Small intestine (tissue), 7 donors: Measurements from ENCODE around the gene EGFR. TPM values are rescaled to one million over a fixed set of nuclear protein-coding genes. Genes with fewer than 3 reads are reported as not detected.

ENCODE experiments used
- DNase-seq, 2 donors: peaks; one replicate each; pipeline versions ENCODE4 v3.0.0 to v3.0.0-alpha.2; 2013
- FAIRE-seq: peaks from 2 replicates; lab custom pipeline; 2012; peaks lifted over from hg19 to GRCh38; lab: Jason Lieb, UNC
- H3K27ac ChIP-seq, 3 donors: one replicate each; pipeline ENCODE4 v1.5.1; 2013; ENCODE audit warnings: low read length in 2 of 3, mild to moderate bottlenecking in 2 of 3, control low read depth in 1 of 3, inconsistent platforms in 1 of 3, low read depth in 1 of 3, moderate library complexity in 1 of 3
- H3K27me3 ChIP-seq, 3 donors: one replicate each; pipeline ENCODE4 v1.6.1; 2013; ENCODE audit warnings: low read length in 3 of 3, inconsistent platforms in 1 of 3; ENCODE audit not compliant: control insufficient read depth in 3 of 3, insufficient read depth in 3 of 3
- H3K36me3 ChIP-seq, 3 donors: one replicate each; pipeline ENCODE4 v1.6.1; 2013; ENCODE audit warnings: low read length in 3 of 3, inconsistent platforms in 1 of 3, low read depth in 1 of 3, mild to moderate bottlenecking in 1 of 3, moderate library complexity in 1 of 3; ENCODE audit not compliant: control insufficient read depth in 3 of 3, insufficient read depth in 2 of 3
- H3K4me1 ChIP-seq, 3 donors: one replicate each; pipeline ENCODE4 v1.6.1; 2013; ENCODE audit warnings: low read length in 2 of 3, inconsistent platforms in 1 of 3, low read depth in 1 of 3, mild to moderate bottlenecking in 1 of 3, moderate library complexity in 1 of 3; ENCODE audit not compliant: control insufficient read depth in 3 of 3, insufficient read depth in 2 of 3
- H3K4me3 ChIP-seq, 3 donors: one replicate each; pipeline ENCODE4 v1.5.1; 2013; ENCODE audit warnings: low read length in 3 of 3, control low read depth in 1 of 3, inconsistent platforms in 1 of 3, low read depth in 1 of 3, mild to moderate bottlenecking in 1 of 3, moderate library complexity in 1 of 3
- H3K9me3 ChIP-seq, 2 donors: one replicate each; pipeline ENCODE4 v1.6.1; 2013; ENCODE audit warnings: low read depth in 1 of 2, low read length in 1 of 2; ENCODE audit not compliant: control insufficient read depth in 2 of 2, insufficient read depth in 1 of 2
- WGBS, 3 donors: extraction: QIAGEN DNeasy Blood & Tissue Kit; methylation state at CpG; one replicate each; pipeline ENCODE4 v1.1.7; 2013; 5-methylcytosine and 5-hydroxymethylcytosine counted together
- polyA plus RNA-seq, 4 donors: library from polyadenylated mRNA; stranded (reverse) in 3 of 4; unstranded in 1 of 4; fragments of 200-250 nt in 3 of 4; fragments of 120-200 nt in 1 of 4; gene quantifications; one replicate each; pipeline versions ENCODE4 v1.2.1 to v1.2.3, GENCODE V29; 2013
- donor health status: healthy with polysubstance abuse.
- donor health status: control.
- donor health status: control.
- donor health status: Bipolar disorder and iron deficiency.
- donor health status: healthy.

The EGFR gene
- polyA plus RNA-seq, 4 donors = 2.2 to 30.5 (median 6.0) TPM

GRCh38 chr7:55177589-55178261 lies 158.9 kb downstream of the EGFR start:
- WGBS, 3 donors = 29 to 56% (median 36%) methylated on average over 18 of the region's 18 CpGs
- Histone ChIP-seq H3K36me3 (peaks cover 0 to 61% (median 2%) of the 10 kb centered on the region in 3 donors), H3K4me3 (no peak overlapping the region), H3K27me3 (no peaks in the 10 kb centered on the region), H3K27ac (peak overlapping the region; percentile 17 to 88 (median 79)), H3K4me1 (peaks cover 0 to 57% (median 11%) of the 10 kb centered on the region in 3 donors), H3K9me3 (no peaks in the 10 kb centered on the region)
- DNase-seq = peak; percentile 57 to 71
- FAIRE-seq = no peak

GRCh38 chr7:55178292-55178862 lies 159.6 kb downstream of the EGFR start:
- peak overlapping the region; percentile 37 to 88 (median 79) for H3K27ac ChIP-seq
- no peak for FAIRE-seq
- H3K4me3 ChIP-seq = no peak overlapping the region
- peaks cover 0 to 63% (median 11%) of the 10 kb centered on the region in 3 donors for H3K4me1 ChIP-seq
- no peak for DNase-seq
- H3K36me3 ChIP-seq = peaks cover 0 to 59% (median 2%) of the 10 kb centered on the region in 3 donors
- H3K9me3 ChIP-seq = no peaks in the 10 kb centered on the region
- H3K27me3 ChIP-seq = no peaks in the 10 kb centered on the region
- WGBS, 3 donors = 73 to 80% (median 77%) methylated on average over 8 of the region's 8 CpGs

- Histone ChIP-seq H3K27me3 (no peaks in the 10 kb centered on the region), H3K36me3 (peaks cover 0 to 59% (median 2%) of the 10 kb centered on the region in 3 donors), H3K27ac (peak overlapping the region; percentile 37 to 90 (median 88)), H3K9me3 (no peaks in the 10 kb centered on the region), H3K4me1 (peaks cover 0 to 68% (median 11%) of the 10 kb centered on the region in 3 donors), H3K4me3 (no peak overlapping the region)
- FAIRE-seq (no peak), DNase-seq (peak; percentile 81 to 95)
- WGBS, 3 donors = 35 to 57% (median 52%) methylated on average over 18 of the region's 18 CpGs
Measured at GRCh38 chr7:55178863-55179773, 160.3 kb downstream of the EGFR start.

- peaks cover 0 to 53% (median 0%) of the 10 kb centered on the region in 3 donors for H3K36me3 ChIP-seq
- FAIRE-seq = no peak
- no peaks in the 10 kb centered on the region for H3K9me3 ChIP-seq
- no peaks in the 10 kb centered on the region for H3K27me3 ChIP-seq
- WGBS, 3 donors = 38 to 65% (median 51%) methylated on average over 5 of the region's 5 CpGs
- no peak overlapping the region for H3K4me3 ChIP-seq
- H3K4me1 ChIP-seq = peaks cover 0 to 68% (median 11%) of the 10 kb centered on the region in 3 donors
- H3K27ac ChIP-seq = peak overlapping the region in 2 of 3 donors; percentile 88 to 90
- peak in 1 of 2 donors; percentile 24 for DNase-seq
Measured at GRCh38 chr7:55179931-55180682, 161.3 kb downstream of the EGFR start.

GRCh38 chr7:55180963-55181542 lies 162.2 kb downstream of the EGFR start:
- H3K27me3 ChIP-seq = no peaks in the 10 kb centered on the region
- 18 to 73% (median 47%) methylated on average over 19 of the region's 19 CpGs for WGBS, 3 donors
- peak overlapping the region; percentile 27 to 88 (median 60) for H3K27ac ChIP-seq
- no peaks in the 10 kb centered on the region for H3K9me3 ChIP-seq
- FAIRE-seq = no peak
- H3K4me1 ChIP-seq = peaks cover 0 to 74% (median 11%) of the 10 kb centered on the region in 3 donors
- peak; percentile 94 to 97 for DNase-seq
- H3K36me3 ChIP-seq = peaks cover 0 to 59% (median 0%) of the 10 kb centered on the region in 3 donors
- no peak overlapping the region for H3K4me3 ChIP-seq

GRCh38 chr7:55181762-55182161 lies 162.9 kb downstream of the EGFR start:
- Histone ChIP-seq H3K36me3 (peaks cover 0 to 64% (median 0%) of the 10 kb centered on the region in 3 donors), H3K4me3 (no peak overlapping the region), H3K27ac (peak overlapping the region in 2 of 3 donors; percentile 43 to 88), H3K27me3 (no peaks in the 10 kb centered on the region), H3K4me1 (peaks cover 0 to 82% (median 12%) of the 10 kb centered on the region in 3 donors), H3K9me3 (no peaks in the 10 kb centered on the region)
- no peak for FAIRE-seq
- 43 to 65% (median 64%) methylated on average over 4 of the region's 4 CpGs for WGBS, 3 donors
- peak in 1 of 2 donors; percentile 38 for DNase-seq

GRCh38 chr7:55183897-55184296 lies 165.1 kb downstream of the EGFR start:
- Histone ChIP-seq H3K36me3 (peaks cover 0 to 55% (median 0%) of the 10 kb centered on the region in 3 donors), H3K27ac (no peak overlapping the region)
- no peak for DNase-seq

More at GRCh38 chr7:55183897-55184296, 165.1 kb downstream of the EGFR start:
- no peaks in the 10 kb centered on the region for H3K9me3 ChIP-seq
- no peak overlapping the region for H3K4me3 ChIP-seq
- peaks cover 5 to 83% (median 13%) of the 10 kb centered on the region in 3 donors for H3K4me1 ChIP-seq
- WGBS, 3 donors = 81 to 88% (median 86%) methylated on average over 15 of the region's 15 CpGs
- no peak for FAIRE-seq
- no peaks in the 10 kb centered on the region for H3K27me3 ChIP-seq
